H1 (cell line): ENCODE results near the gene WDR77. TPM values are rescaled to one million over a fixed set of nuclear protein-coding genes. Genes with fewer than 3 reads are reported as not detected.

Source experiments
- BACH1 ChIP-seq: IDR thresholded peaks from 2 replicates; pipeline ENCODE4 v1.6.1; 2012; ENCODE audit warnings: low read length, improper control_type of control experiment
- EZH2 ChIP-seq: fragments of 200-600 bp; sonication (generic); IDR thresholded peaks from 2 replicates; pipeline ENCODE4 v1.7.1; 2012; ENCODE audit warnings: low read depth, mild to moderate bottlenecking, moderate library complexity, low read length, inconsistent platforms; ENCODE audit not compliant: severe bottlenecking
- GABPA ChIP-seq: IDR thresholded peaks from 2 replicates; pipeline ENCODE4 v1.6.1; 2011; ENCODE audit warnings: mild to moderate bottlenecking, low read length, moderate library complexity, borderline replicate concordance; ENCODE audit not compliant: insufficient read depth
- HDAC6 ChIP-seq: IDR thresholded peaks from one replicate; pipeline ENCODE4 v1.7.1; 2012; ENCODE audit warnings: low read depth, mild to moderate bottlenecking, inconsistent platforms, low read length, moderate library complexity
- KDM5A ChIP-seq: fragments of 200-600 bp; IDR thresholded peaks from 2 replicates; pipeline ENCODE4 v1.7.1; 2012; ENCODE audit warnings: mild to moderate bottlenecking, low read length, inconsistent platforms, mixed read lengths
- MAFK ChIP-seq: IDR thresholded peaks from 2 replicates; pipeline ENCODE4 v1.6.1; 2012; ENCODE audit warnings: low read depth, mild to moderate bottlenecking, improper control_type of control experiment, low read length
- SIRT6 ChIP-seq: IDR thresholded peaks from one replicate; pipeline ENCODE4 v1.7.1; 2012; ENCODE audit warnings: low read length, inconsistent platforms
- SUZ12 ChIP-seq: fragments of 200-600 bp; sonication (generic); IDR thresholded peaks from 2 replicates; pipeline ENCODE4 v1.6.1; 2012; ENCODE audit warnings: mild to moderate bottlenecking, inconsistent platforms, low read length, moderate library complexity, mixed read lengths
- TAF7 ChIP-seq: optimal IDR thresholded peaks from 2 replicates; pipeline ENCODE3; 2011; ENCODE audit warnings: low read depth, mild to moderate bottlenecking, inconsistent platforms, low read length, moderate library complexity, borderline replicate concordance
- polyA plus RNA-seq, 7 experiments: library from polyadenylated mRNA; depleted of rRNA in 3 of 7; stranded (reverse) in 5 of 7; unstranded in 2 of 7; fragments of >200 nt in 5 of 7; fragments of 200-250 nt in 2 of 7; gene quantifications; 1 replicate in 5 of 7; 2 replicates in 1 of 7; 4 replicates in 1 of 7; pipeline versions ENCODE4 v1.2.1 to v1.2.3, GENCODE V29; 2011 to 2013; ENCODE audit warnings: missing spikeins in 2 of 7, mixed read lengths in 2 of 7
- total RNA-seq: library from RNA; stranded (reverse); fragmentation: NEBNext Ultra II Directional; extraction: Animal tissue kit (Norgen Biotek cat#: 25700); gene quantifications from 2 replicates; pipeline ENCODE4 v1.2.1, GENCODE V29; 2021
- TF ChIP-seq, protein P1 (sequence below): fragments of 300-600 bp; sonication (generic); IDR thresholded peaks from 2 replicates; pipeline ENCODE4 v1.7.1; 2012; ENCODE audit warnings: low read length, moderate library complexity, mild to moderate bottlenecking, inconsistent platforms; ENCODE audit not compliant: insufficient replicate concordance
- TF ChIP-seq, protein P2 (sequence below): IDR thresholded peaks from 2 replicates; pipeline ENCODE4 v1.6.1; 2011; ENCODE audit warnings: low read depth, mild to moderate bottlenecking, low read length; ENCODE audit not compliant: insufficient read depth

The WDR77 gene
- total and polyA plus RNA-seq, 2 of the 8 experiments (the other 6 are each of a cell fraction or from before 2014, with no cell fraction given): 66.0 to 156 TPM

DNA sequence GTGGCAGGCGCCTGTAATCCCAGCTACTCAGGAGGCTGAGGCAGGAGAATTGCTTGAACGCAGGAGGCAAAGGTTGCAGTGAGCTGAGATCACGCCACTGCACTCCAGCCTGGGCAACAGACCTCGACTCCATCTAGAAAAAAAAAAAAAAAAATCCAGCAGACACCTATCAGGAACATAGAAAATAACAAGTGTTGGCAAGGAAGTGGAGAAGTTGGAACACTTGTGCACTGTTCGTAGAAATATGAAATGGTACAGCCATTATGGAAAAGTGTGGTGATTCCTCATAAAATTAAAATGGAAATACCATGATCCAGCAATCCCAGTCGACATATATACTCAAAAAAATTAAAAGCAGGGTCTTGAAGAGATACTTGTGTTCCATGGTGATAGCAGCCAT, 12.7 kb upstream of the WDR77 start (continued):
- TF ChIP-seq, protein P1, sequence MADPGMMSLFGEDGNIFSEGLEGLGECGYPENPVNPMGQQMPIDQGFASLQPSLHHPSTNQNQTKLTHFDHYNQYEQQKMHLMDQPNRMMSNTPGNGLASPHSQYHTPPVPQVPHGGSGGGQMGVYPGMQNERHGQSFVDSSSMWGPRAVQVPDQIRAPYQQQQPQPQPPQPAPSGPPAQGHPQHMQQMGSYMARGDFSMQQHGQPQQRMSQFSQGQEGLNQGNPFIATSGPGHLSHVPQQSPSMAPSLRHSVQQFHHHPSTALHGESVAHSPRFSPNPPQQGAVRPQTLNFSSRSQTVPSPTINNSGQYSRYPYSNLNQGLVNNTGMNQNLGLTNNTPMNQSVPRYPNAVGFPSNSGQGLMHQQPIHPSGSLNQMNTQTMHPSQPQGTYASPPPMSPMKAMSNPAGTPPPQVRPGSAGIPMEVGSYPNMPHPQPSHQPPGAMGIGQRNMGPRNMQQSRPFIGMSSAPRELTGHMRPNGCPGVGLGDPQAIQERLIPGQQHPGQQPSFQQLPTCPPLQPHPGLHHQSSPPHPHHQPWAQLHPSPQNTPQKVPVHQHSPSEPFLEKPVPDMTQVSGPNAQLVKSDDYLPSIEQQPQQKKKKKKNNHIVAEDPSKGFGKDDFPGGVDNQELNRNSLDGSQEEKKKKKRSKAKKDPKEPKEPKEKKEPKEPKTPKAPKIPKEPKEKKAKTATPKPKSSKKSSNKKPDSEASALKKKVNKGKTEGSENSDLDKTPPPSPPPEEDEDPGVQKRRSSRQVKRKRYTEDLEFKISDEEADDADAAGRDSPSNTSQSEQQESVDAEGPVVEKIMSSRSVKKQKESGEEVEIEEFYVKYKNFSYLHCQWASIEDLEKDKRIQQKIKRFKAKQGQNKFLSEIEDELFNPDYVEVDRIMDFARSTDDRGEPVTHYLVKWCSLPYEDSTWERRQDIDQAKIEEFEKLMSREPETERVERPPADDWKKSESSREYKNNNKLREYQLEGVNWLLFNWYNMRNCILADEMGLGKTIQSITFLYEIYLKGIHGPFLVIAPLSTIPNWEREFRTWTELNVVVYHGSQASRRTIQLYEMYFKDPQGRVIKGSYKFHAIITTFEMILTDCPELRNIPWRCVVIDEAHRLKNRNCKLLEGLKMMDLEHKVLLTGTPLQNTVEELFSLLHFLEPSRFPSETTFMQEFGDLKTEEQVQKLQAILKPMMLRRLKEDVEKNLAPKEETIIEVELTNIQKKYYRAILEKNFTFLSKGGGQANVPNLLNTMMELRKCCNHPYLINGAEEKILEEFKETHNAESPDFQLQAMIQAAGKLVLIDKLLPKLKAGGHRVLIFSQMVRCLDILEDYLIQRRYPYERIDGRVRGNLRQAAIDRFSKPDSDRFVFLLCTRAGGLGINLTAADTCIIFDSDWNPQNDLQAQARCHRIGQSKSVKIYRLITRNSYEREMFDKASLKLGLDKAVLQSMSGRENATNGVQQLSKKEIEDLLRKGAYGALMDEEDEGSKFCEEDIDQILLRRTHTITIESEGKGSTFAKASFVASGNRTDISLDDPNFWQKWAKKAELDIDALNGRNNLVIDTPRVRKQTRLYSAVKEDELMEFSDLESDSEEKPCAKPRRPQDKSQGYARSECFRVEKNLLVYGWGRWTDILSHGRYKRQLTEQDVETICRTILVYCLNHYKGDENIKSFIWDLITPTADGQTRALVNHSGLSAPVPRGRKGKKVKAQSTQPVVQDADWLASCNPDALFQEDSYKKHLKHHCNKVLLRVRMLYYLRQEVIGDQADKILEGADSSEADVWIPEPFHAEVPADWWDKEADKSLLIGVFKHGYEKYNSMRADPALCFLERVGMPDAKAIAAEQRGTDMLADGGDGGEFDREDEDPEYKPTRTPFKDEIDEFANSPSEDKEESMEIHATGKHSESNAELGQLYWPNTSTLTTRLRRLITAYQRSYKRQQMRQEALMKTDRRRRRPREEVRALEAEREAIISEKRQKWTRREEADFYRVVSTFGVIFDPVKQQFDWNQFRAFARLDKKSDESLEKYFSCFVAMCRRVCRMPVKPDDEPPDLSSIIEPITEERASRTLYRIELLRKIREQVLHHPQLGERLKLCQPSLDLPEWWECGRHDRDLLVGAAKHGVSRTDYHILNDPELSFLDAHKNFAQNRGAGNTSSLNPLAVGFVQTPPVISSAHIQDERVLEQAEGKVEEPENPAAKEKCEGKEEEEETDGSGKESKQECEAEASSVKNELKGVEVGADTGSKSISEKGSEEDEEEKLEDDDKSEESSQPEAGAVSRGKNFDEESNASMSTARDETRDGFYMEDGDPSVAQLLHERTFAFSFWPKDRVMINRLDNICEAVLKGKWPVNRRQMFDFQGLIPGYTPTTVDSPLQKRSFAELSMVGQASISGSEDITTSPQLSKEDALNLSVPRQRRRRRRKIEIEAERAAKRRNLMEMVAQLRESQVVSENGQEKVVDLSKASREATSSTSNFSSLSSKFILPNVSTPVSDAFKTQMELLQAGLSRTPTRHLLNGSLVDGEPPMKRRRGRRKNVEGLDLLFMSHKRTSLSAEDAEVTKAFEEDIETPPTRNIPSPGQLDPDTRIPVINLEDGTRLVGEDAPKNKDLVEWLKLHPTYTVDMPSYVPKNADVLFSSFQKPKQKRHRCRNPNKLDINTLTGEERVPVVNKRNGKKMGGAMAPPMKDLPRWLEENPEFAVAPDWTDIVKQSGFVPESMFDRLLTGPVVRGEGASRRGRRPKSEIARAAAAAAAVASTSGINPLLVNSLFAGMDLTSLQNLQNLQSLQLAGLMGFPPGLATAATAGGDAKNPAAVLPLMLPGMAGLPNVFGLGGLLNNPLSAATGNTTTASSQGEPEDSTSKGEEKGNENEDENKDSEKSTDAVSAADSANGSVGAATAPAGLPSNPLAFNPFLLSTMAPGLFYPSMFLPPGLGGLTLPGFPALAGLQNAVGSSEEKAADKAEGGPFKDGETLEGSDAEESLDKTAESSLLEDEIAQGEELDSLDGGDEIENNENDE: no peak
- TF ChIP-seq KDM5A (no peak), SUZ12 (no peak), EZH2 (no peak), HDAC6 (no peak), SIRT6 (no peak), MAFK (no peak), TAF7 (no peak), GABPA (no peak), BACH1 (no peak)
- TF ChIP-seq, protein P2, sequence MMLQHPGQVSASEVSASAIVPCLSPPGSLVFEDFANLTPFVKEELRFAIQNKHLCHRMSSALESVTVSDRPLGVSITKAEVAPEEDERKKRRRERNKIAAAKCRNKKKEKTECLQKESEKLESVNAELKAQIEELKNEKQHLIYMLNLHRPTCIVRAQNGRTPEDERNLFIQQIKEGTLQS: no peak
